Islet of Langerhans (tissue), 1 donor: ENCODE results near the gene STIM1.
"Not testable (repeated sequence)": the region's sequence is repeated elsewhere in the genome, so short reads cannot be mapped to it uniquely, and the experiment has no call there.

ENCODE experiments used
- FAIRE-seq: peaks from one replicate; lab custom pipeline; 2011; peaks lifted over from hg19 to GRCh38; lab: Jason Lieb, UNC

Gene STIM1

DNA sequence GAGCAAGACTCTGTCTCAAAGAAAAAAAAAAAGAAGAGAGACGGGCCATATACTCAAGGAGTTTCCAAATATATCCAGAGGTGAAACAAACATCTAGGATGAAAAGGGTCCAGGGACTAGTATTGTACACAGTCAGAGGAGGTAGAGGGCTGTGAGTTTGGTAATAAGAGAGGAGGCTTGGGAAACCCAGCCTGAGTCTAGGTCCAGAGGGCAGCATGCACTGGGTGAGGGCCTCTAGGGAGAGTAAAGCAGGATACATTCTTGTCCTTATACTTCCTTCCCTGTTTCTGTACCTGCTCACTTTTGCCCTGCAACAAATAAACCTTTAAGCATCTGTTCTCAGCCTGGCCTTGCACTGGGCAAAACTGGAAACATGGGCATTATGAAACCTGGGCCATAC is 31.5 kb downstream of the STIM1 start:
- no peak for FAIRE-seq

DNA sequence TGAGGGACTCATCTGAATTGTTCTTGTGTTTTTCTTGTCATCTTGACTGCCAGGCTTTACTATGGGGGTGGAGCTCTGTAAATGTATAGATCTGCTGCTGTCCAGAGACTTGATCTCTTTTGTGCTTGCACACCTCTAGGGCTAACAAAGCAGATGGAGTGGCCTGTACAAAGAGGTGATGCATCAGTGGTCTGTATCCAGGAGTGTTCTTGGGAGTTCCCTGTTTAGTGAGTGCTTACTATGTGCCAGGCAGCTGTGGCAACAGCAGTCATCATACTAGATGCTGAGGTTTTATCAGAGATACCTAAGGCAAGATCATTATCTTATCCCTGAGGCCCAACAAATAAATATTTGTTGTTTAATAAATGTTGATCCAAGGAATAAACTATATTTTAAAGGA is 33.4 kb downstream of the STIM1 start:
- FAIRE-seq = no peak

DNA sequence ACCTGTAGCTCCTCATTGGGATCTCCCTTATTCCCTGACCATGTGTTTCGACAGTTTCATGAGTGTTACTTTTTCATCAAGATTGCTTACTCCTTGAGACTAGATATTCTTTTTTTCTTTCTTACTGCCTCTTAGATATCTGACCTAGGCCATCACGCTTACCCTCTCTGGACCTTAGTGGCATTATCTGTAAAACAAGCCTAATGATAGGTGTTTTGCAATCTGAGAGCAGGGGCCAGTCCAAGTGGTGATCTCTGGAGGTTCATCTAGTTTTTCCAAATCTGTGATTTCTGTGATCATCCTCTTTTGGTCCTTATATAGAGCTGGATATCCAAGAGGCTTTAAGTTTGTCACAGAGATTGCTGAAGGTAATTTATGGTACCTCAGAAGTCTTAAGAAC is 34.5 kb downstream of the STIM1 start:
- FAIRE-seq = no peak

DNA sequence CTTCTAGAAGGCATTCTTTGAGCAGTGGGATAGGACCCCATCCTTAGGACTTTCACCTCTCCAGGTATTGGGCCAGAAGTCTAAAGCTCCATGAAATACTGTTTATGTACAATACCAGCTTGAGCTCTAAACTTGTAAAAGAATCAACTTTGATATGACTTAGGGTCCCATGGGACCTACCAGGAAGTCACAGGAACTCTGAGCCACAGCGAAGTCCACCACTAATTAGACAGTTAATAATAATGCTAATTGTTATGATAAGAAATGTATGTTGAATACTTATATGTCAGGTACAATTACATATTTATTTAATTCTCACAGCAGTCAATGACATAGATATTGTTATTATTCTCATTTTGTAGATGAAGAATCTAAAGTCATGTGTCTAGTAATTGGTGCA is 35.3 kb downstream of the STIM1 start:
- FAIRE-seq = no peak

DNA sequence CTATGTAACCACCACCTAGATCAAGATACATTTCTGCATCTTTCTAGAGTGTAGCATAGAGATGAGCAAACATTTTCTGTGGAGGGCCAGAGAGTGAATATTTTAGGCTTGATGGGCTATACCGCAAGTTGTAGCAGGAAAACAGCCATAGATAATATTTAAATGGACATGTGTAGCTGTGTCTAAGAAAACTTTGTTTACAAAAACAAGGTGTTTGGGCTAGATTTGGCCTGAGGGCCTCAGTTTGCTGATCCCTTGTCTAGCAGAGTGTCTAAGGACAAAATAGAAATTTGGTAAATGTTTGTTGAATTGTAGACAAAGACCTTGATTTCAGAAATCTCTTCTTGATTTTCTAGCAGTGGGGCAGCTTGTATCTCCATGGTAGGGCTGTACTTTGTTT is 36.3 kb downstream of the STIM1 start:
- no peak for FAIRE-seq

DNA sequence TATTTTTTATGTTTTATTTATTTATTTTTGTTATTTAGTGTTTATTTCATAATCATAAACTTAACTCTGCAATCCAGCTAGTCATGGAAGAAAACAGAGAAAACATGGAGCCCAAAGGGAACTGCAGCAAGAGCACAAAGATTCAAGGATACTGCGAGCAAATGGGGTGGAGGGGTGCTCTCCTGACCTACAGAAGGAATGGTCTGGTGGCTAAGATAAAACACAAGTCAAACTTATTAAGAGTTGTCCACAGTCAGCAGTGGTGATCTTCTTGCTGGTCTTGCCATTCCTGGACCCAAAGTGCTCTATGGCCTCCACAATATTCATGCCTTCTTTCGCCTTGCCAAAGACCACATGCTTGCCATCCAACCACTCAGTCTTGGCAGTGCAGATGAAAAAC is 36.7 kb downstream of the STIM1 start:
- FAIRE-seq = no peak

DNA sequence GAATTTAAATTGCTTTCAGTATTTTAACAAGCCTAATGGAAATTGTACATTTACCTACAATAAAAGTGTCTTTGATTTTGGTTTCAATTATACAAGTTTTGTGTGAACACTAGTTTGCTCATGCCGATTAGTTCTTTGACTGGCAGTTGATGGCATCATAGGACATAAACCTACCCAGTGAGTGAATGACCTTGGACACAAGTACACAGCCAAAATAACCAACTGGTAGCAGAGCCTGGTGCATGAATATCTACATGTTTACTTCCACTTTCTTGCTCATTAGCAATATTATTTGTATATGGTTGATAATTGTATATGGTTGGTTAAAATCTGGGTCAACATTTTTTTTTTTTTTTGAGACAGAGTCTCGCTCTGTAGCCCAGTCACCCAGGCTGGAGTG is 37.8 kb downstream of the STIM1 start:
- FAIRE-seq = no peak

DNA sequence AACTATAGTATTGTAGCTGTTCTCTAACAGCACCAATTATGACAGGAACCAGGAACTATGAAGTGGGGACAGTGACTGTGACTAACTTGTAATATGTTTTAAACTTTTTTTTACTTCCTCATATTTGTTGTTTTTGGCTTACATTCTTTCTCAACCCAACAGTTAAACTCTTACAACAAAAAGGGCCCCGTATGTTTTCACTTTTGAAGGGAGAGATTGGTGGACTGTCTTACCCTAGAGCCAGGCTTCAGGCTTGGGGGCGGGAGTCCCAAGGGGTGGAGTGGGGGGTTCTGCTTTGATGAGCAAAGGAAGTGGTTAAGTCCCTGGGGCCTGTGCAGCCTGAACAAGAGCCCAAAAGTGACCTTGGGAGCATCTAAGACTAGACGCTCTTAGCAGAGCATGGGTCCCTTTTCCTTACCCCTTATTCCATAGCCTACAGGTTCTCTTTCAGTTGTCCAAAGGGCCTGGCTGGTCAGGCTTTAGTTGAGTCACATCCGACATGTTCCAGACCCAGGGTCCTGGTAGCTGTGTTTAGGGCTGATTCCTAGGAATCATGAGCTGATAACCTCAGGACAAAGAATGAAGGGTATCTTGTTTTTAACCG is 38.8 kb downstream of the STIM1 start:
- no peak for FAIRE-seq

DNA sequence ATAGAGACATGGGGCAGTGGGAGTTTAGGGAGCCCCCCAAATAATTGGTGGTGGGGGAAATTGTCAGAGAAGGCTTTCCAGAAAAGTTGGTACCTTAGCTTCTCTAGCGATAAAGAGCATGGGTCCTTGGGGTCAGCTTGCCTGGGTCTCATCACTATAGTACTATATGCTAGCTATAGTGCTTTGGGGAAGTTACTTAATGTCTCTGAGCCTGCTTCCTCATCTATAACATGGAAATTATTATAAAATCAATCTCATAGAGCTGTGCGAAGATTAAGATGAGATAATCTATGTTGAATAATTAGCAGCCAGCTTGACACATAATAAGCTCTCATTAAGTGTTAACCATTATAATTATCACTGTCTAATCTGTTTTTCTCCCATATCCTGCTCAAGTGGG is 41.2 kb downstream of the STIM1 start:
- FAIRE-seq = no peak

DNA sequence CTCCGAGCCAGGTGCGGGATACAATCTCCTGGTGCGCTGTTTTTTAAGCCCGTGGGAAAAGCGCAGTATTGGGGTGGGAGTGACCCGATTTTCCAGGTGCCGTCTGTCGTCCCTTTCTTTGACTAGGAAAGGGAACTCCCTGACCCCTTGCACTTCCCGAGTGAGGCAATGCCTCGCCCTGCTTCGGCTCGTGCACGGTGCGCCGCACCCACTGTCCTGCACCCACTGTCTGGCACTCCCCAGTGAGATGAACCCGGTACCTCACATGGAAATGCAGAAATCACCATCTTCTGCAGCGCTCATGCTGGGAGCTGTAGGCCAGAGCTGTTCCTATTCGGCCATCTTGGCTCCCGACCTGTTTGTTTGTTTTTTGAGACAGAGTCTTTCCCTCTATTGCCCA is 44.8 kb downstream of the STIM1 start:
- FAIRE-seq = not testable (repeated sequence)

DNA sequence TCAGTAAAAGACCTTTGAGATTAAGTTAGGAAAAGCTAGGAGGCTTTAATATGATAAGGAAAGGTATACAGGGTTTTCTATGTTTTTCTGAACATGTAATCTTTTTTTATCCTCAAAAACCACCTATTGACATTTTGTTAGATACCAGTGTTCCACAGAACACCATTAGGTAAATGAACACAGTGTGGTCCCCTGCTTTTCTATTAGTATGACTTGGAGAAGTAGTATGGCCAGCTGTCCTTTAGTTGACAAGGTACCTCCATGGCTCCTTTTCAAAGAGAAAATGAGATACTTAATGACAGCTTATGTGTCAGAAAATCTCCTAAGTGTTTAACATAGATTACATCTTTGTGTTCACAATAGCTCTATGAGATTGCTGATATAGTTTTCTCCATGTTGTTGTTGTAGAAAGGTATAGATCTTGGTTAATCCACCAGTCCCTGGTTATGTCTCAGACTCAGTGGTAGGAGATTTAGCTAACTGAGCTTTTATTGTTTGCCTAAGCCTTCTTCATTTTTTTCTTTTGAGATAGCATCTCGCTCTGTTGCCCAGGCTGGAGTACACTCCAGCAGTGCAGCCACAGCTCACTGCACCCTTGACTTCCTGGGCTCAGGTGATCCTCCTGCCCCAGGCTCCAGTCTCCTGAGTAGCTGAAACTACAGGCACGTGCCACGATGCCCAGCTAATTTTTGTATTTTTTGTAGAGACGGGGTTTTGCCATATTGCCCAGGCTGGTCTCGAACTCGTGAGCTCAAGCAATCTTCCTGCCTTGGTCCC is 46.0 kb downstream of the STIM1 start:
- no peak for FAIRE-seq

DNA sequence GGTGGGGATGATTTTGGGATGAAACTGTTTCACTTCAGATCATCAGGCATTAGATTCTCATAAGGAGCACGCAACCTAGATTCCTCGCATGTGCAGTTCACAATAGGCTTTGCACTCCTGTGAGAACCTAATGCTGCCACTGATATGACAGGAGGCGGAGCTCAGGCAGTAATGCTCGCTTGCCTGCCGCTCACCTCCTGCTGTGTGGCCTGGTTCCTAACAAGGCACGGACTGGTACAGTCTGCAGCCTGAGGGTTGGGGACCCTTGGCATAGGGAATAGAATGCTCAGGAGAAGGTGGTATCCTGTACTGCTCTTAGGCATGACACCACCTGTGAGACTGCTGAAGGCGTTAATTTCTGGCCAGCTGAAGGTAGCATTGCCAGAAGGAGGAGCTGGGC is 47.0 kb downstream of the STIM1 start:
- FAIRE-seq = no peak

DNA sequence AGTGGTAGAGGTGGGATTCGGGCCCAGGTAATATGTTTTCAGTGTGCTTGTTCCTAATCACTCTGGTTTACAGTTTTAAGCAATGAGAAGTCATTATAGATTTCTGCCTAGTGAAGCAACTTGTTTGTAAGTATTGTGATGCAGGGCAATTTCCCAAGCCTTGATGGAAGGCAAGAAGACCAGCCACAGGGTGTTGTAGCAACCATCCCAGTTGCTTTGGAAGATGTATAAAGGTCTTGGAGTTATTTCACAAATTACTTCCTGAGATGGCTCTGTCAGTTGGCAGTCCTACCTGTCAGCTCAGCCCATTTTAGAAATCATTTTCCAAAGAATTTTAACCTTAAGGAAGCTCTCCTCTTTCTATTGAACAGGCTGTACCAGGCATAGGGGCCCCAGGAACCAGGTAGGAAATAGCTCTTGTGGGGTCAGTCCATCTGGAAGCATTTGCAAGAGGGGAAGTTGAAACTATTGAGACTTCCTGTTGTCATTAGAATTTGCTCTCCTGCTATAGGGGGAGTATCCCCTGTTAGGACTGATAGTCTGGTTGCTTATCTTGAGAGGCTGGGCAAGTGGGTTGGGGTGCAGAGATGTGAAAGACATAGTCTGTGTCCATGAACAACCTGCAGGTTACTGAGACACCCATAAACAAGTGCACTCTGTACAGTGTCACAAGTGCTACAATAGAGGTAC is 47.9 kb downstream of the STIM1 start:
- no peak for FAIRE-seq

DNA sequence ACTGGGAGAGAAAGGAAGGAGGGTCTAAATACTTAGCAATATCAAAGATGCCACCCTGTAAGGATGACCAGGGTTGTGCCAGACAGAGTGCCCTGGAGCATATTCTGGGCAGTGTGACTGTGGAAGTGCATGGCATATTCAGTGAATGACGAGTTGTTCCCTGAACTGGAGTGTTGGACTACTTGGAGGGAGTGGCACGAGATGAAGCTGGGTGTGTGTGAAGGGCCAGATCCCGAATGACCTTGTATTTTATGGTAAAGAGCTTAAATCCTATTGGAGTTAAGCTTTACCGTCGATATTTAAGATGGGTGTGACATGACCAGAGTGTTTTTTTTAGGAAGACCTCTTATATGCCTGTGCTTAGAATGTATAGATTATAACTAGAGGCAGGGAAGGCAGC is 48.8 kb downstream of the STIM1 start:
- no peak for FAIRE-seq

DNA sequence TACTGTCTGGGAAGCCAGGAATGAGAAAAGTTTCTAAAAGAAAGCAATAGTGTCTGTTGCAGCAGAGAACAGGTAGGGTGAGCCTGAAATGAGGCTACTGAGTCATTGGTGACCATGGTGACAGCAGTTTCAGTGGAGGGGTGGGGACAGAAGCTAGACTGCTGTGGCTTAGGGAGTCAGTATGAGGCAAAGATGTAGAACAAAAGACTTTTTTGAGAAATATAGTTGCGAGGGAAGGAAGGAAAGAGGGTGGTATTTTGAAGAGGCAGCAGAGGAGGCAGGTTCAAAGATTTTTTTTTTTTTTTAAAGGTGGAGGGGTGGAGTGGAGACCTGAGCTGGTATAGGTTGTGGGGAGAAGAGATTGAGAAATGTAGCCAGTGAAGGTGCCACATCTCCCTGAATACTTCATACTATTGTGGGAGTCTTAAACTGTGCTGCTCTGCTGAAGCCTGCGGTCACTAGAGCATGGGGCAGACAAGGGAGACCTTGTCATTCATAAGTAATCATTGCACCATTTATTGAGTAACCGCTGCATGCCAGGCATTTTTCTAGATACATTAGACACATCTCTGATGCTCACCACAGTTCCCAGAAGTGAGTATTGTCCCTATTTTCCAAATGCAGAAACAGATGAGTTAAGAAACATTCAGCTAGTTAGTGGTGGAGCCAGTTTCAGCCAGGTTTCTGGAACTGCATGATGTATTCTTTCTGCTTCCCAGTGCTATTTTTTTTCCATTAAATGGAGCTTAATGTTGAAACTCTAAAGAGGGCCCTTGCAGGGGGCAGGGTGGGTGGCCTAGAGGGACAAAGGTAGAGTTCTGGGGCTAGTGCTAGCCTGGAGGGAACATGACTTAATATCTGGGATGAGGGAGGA is 49.9 kb downstream of the STIM1 start:
- FAIRE-seq = no peak

DNA sequence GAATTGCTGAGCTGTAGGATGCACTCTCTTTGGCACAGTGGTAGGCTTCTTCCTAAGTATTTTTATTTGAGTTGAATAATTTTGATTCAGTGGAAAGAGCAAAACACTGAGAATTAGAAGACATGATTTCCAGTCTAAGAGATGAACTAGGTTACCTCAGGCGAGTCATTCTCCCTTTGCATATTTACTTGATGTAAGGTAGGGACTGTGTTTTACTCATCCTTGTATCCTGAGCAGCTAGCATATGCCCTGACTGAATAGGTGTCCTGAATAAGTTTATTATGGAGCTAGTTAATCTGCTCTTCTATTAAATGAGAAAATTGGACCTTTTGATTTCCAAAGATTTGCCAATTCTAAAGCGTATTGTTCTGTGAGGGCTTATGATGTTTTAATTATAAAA is 50.7 kb downstream of the STIM1 start:
- FAIRE-seq = no peak

DNA sequence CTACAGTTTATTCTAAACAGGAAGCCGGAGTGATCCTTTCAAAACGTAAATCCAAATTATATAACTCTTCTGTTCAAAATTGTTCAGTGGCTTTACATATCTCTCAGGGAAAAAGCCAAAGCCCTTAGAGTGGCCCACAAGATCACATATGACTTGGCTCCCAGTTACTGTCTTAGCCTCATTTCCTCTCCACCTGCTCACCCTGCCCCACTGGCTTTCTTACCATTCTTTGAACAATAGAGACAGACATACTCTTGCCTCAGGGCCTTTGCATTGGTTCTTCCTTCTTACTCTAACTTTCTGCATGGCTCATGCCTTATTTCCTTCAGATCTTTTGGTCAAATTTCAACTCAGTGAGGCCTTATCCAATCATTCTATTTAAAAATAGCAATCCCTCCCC is 52.1 kb downstream of the STIM1 start:
- FAIRE-seq = no peak

DNA sequence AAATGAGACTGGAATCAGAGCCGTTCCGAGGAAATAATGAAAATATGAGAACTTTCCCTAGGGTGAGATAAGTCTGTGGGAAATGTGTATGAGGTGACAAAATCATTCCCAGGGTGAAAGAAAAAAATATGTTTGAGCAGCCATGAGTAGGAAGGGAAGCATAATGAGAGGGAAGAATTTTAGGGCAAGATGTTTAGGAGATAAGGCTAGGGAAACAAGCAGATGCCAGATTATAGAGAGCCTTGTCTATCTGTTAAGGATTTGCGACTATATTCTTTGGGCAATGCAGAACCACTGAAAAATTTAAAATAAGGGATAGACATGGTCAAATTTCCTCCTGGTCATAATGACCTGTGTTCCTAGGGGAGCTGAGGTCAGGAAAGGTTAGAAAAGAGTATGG is 54.4 kb downstream of the STIM1 start:
- no peak for FAIRE-seq

DNA sequence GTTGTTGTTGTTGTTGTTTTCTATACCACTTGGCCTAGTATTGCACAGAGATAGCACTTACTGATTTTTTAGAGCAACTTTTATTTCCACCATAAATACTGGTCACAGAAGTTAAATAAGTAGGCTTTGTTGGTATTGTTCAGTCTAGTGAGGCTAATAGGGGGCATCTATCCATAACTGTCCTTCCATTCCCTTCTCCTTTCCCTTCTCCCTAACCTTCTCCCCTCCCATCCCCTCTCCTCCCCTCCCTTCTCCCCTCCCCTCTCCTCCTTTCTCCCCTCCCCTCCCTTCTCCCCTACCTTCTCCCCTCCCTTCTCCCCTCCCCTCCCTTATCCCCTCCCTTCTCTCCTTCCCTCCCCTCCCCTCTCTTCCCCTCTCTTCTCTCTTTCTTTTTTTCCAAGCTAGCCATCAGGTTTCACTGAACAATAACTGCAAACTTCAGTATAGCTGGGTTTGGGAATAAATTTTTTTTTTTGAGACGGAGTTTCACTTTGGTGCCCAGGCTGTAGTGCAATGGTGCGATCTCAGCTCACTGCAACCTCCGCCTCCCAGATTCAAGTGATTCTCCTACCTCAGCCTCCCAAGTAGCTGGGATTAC is 56.5 kb downstream of the STIM1 start:
- FAIRE-seq = no peak

DNA sequence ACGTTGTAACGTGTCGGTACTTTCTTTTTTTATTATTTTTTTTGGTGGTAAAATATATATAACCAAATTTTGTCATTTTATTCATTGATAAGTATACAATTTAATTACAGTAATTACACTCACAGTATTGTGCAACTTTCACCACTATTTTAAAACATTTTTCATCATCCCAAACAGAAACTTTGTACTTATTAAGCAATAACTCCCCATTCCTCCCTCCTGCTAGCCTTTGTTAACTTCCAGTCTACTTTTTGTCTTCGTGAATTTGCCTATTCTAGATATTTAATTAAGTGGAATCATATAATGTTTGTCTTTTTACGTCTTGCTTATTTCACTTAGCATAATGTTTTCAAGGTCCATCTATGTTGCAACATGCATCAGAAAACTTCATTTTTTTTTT is 58.5 kb downstream of the STIM1 start:
- no peak for FAIRE-seq

DNA sequence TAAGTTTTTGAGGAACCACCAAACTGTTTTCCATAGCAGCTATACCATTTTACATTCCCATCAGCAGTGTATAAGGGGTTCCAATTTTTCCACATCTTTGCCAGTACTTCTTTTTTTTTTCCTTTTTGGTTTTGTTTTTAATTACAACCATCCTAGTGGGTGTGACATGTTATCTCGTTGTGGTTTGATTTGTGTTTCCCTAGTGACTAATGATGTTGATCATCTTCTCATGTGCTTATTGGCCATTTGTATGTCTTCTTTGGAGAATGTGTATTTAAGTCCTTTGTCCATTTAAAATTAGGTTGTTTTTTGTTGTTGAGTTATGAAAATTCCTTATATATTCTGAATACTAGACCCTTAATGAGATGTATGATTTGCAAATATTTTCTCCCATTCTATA is 59.3 kb downstream of the STIM1 start:
- FAIRE-seq = no peak

DNA sequence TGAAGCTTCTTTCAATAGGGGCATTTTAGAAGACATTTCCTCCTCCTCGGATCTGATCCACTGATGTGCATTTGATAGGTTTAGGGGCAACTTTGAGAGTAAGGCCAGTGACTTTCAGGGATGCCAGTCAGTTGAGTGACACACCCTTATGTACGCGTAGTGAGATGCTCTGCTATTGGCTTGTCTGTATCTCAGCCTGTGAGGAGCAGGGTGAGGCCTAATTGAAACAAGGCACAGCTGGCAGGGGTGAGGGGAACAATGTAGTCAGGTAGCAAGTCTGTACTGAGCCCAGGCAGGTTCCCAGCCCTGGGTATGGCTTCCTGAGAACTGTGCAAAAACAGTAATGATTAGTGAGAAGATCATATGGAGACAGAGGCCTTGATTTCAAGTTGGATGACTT is 61.5 kb downstream of the STIM1 start:
- no peak for FAIRE-seq
